Mucosa of descending colon (tissue), 3 donors: ENCODE results near the gene BID. TPM values are rescaled to one million over a fixed set of nuclear protein-coding genes. Genes with fewer than 3 reads are reported as not detected.
A peak's percentile ranks its signal among the peaks of the same experiment; 100 is the strongest.

ENCODE experiments used
- ATAC-seq: fragments of 200-7000 bp; cut with Tn5 transposase; one replicate; pipeline ENCODE4 v1.9.1; 2020; ENCODE audit warnings: mild to moderate bottlenecking, moderate library complexity
- DNase-seq, 3 donors: peaks; one replicate each; pipeline ENCODE4 v3.0.0-alpha.2; 2020
- H3K36me3 ChIP-seq: fragments of 200-600 bp; one replicate; pipeline ENCODE4 v1.8.0; 2021; ENCODE audit warnings: low read depth, mild to moderate bottlenecking
- H3K4me1 ChIP-seq: fragments of 200-600 bp; one replicate; pipeline ENCODE4 v1.8.0; 2021; ENCODE audit warnings: low read depth, mild to moderate bottlenecking
- H3K4me3 ChIP-seq: fragments of 200-600 bp; one replicate; pipeline ENCODE4 v1.8.0; 2021; ENCODE audit warnings: mild to moderate bottlenecking
- H3K9me3 ChIP-seq: fragments of 200-600 bp; one replicate; pipeline ENCODE4 v1.8.0; 2021; ENCODE audit warnings: mild to moderate bottlenecking
- CTCF ChIP-seq: fragments of 200-600 bp; IDR thresholded peaks from one replicate; pipeline ENCODE4 v1.8.0; 2022; ENCODE audit warnings: antibody characterized with exemption, mild to moderate bottlenecking
- intact Hi-C, 2 donors: fragments of 100-400 bp; cut with DNase I in 1 of 2; cut with micrococcal nuclease in 1 of 2; formaldehyde crosslinking; loops; one replicate each; pipeline versions ENCODE4 v1.11.0 to v1.11.1; 2022; cut with DNase I, micrococcal nuclease
- long read RNA-seq, 2 donors: library from polyadenylated mRNA; unstranded; transcript quantifications; one replicate each; pipeline ENCODE4 v2.0.0, GENCODE V29; 2019 to 2021
- total RNA-seq, 3 donors: library from RNA; stranded (reverse); fragmentation: NEBNext Ultra II Directional in 2 of 3; extraction: Animal tissue kit (Norgen Biotek cat#: 25700) in 2 of 3; gene quantifications; one replicate each; pipeline versions ENCODE4 v1.2.1 to v1.2.4, GENCODE V29; 2021 to 2023
- donor health status: DM: no; HTN: no; CAD: no; lungs with moderate emphysema.
- donor health status: DM: no; HTN: no; CAD: no.
- donor health status: DM: no; HTN: yes; CAD: no.

Gene BID
- 10 to 100 TPM; 17.9 to 35.0 (median 21.8) TPM for total RNA-seq
- long read RNA-seq, donor 1, transcript BID-215 (6 exons, 2,199 nt), result major isoform, 13 of 18 reads
- long read RNA-seq, donor 1, partial matches to known transcripts, result 0 of 18 reads
- long read RNA-seq, donor 1, other reads (novel, unspliced or antisense), result 0 of 18 reads
- long read RNA-seq, donor 2, transcript BID-215 (6 exons, 2,199 nt), result major isoform, 27 of 37 reads
- long read RNA-seq, donor 2, partial matches to known transcripts, result 0 of 37 reads
- long read RNA-seq, donor 2, other reads (novel, unspliced or antisense), result 3 of 37 reads

GRCh38 chr22:17774206-17774925 lies at the start of gene BID:
Gene BID, minus strand, starts transcription at chr22:17774469. Its CDS starts 24,353 bp downstream, at chr22:17750116.
- peaks cover 22% of the 10 kb centered on the region for H3K4me1 ChIP-seq

DNA sequence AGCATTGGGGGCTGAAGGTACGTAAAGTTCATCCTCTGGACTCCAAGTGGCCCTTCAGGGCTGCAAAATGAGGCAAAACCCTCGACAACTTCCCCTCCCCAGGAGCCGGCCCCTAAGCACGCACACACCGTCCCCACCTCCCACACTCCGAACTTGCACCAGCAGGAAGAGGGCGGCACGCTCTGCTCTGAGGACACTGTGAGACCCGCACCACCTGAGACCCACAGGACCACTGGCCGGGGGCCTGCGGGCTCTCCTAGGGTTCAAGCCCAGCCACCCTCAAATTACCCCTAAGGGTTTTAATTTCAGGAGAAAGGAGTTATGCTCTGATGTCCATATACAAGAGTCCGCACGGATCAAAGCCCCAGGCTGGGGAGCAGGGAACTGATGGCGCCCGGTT lies 49.7 kb upstream of the BID start:
- DNase-seq, result no peak
- intact Hi-C loops, result no loop called here
- Histone ChIP-seq H3K36me3 (peaks cover 6% of the 10 kb centered on the region), H3K9me3 (no peaks in the 10 kb centered on the region), H3K4me3 (no peak overlapping the region), H3K4me1 (no peaks in the 10 kb centered on the region)
- ATAC-seq, result no peak
- TF ChIP-seq CTCF, result no peak

More at GRCh38 chr22:17774206-17774925, at the start of gene BID:
- ATAC-seq (peak; percentile 73), DNase-seq (peak; percentile 75 to 86 (median 80))
- peak within 1 kb of the TSS; percentile 80 for H3K4me3 ChIP-seq
- H3K36me3 ChIP-seq, result no peaks in the 10 kb centered on the region
- no peaks in the 10 kb centered on the region for H3K9me3 ChIP-seq
- TF ChIP-seq CTCF, result no peak
- intact Hi-C loops, result no loop called here

DNA sequence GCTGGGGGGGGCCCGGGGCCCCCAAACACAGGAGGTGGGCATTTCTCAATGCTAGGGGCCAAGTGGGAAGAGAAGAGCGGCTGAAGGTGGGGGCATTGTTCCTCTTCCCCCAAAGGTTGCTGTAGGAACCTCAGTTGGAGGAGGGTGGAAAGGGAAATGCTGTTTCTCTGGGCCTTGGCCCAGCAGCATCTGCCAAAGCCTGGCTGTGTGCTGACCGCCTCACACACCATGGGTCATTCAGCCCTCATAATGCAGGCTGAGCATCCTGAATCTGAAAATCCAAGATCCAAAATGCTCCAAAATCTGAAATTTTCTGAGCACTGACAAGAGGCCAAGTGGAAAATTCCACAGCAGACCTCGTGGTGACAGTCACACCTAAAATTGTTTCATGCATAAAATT lies 49.0 kb upstream of the BID start:
- no peaks in the 10 kb centered on the region for H3K9me3 ChIP-seq
- no peaks in the 10 kb centered on the region for H3K4me1 ChIP-seq
- peaks cover 6% of the 10 kb centered on the region for H3K36me3 ChIP-seq
- no peak overlapping the region for H3K4me3 ChIP-seq
- intact Hi-C loops, result no loop called here
- ATAC-seq (no peak), DNase-seq (no peak)
- no peak for TF ChIP-seq CTCF

DNA sequence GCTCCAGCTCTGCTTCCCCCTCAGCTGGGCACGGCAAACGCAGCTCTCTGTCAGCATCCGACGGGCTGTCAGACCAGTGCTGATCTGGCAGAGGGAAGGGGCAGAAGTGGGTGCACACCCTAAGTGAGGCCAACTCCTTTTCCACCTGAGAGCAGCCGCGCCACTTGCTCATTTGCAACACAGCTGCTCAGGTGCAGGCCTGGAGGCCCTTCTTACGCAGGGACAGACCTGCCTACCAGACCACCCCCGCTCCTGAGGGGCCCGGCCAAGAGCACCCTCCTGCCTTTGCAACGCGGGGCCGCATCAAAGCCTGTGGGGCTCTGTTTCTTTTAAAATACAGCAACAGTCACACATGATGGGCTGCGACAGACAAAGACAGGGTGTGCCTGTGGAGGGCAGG lies 47.8 kb upstream of the BID start:
- ATAC-seq (no peak), DNase-seq (no peak)
- Histone ChIP-seq H3K36me3 (peaks cover 5% of the 10 kb centered on the region), H3K9me3 (no peaks in the 10 kb centered on the region), H3K4me1 (no peaks in the 10 kb centered on the region), H3K4me3 (no peak overlapping the region)
- intact Hi-C loops, result no loop called here
- no peak for TF ChIP-seq CTCF

- Histone ChIP-seq H3K36me3 (no peaks in the 10 kb centered on the region), H3K9me3 (no peaks in the 10 kb centered on the region), H3K4me1 (no peaks in the 10 kb centered on the region), H3K4me3 (no peak overlapping the region)
- intact Hi-C loops, result no loop called here
- ATAC-seq (no peak), DNase-seq (no peak)
- no peak for TF ChIP-seq CTCF
Observed at GRCh38 chr22:17820879-17821439, 46.7 kb upstream of the BID start.
